Calu3 (cell line): ENCODE data around the gene CHST8. TPM values are rescaled to one million over a fixed set of nuclear protein-coding genes. Genes with fewer than 3 reads are reported as not detected.

ENCODE experiments used
- BruUV-seq: library from RNA; stranded (reverse); fragments of 400-500 nt; replicated peaks from 2 replicates; lab custom pipeline; 2021; lab: Mats Ljungman, UMichigan
- CTCF ChIA-PET: fragments of 300-600 bp; sonication (Branson Sonifier 250); formaldehyde crosslinking; loops from one replicate; lab custom pipeline; 2022; ENCODE audit warnings: antibody characterized with exemption; lab: Charles Lee
- DNase-seq: peaks from one replicate; pipeline ENCODE4 v3.0.0; 2022
- H3K27ac Mint-ChIP-seq: one replicate; pipeline ENCODE4 v1.8.0; 2022; ENCODE audit warnings: mixed read lengths; ENCODE audit not compliant: unreplicated experiment
- H3K27me3 Mint-ChIP-seq: one replicate; pipeline ENCODE4 v1.8.0; 2022; ENCODE audit warnings: mixed read lengths; ENCODE audit not compliant: unreplicated experiment
- H3K36me3 Mint-ChIP-seq: one replicate; pipeline ENCODE4 v1.8.0; 2022; ENCODE audit warnings: mild to moderate bottlenecking, moderate library complexity, mixed read lengths; ENCODE audit not compliant: insufficient read depth, unreplicated experiment
- H3K4me1 Mint-ChIP-seq: one replicate; pipeline ENCODE4 v1.8.0; 2022; ENCODE audit warnings: mild to moderate bottlenecking, low read depth, mixed read lengths; ENCODE audit not compliant: unreplicated experiment
- H3K4me3 Mint-ChIP-seq: one replicate; pipeline ENCODE4 v1.8.0; 2022; ENCODE audit warnings: mild to moderate bottlenecking, low read depth, moderate library complexity, mixed read lengths; ENCODE audit not compliant: unreplicated experiment
- H3K9me3 Mint-ChIP-seq: one replicate; pipeline ENCODE4 v1.8.0; 2022; ENCODE audit warnings: low read depth, mixed read lengths; ENCODE audit not compliant: unreplicated experiment
- intact Hi-C: fragments of 100-400 bp; cut with micrococcal nuclease; formaldehyde crosslinking; loops from one replicate; pipeline ENCODE4 v1.10.0; 2022; ENCODE audit not compliant: unreplicated experiment
- total RNA-seq: library from RNA; stranded (reverse); gene quantifications from 2 replicates; pipeline ENCODE4 v1.2.3, GENCODE V29; 2022
- TF ChIP-seq, protein P1 (sequence below): fragments of 200-600 bp; IDR thresholded peaks from one replicate; pipeline ENCODE4 v1.8.0; 2022; ENCODE audit warnings: antibody characterized with exemption; ENCODE audit not compliant: unreplicated experiment

Gene CHST8
- total RNA-seq, 1 experiment from 2014 or later, result not detected

- Mint-ChIP-seq H3K9me3 (no peaks in the 10 kb centered on the region), H3K4me1 (no peaks in the 10 kb centered on the region), H3K27ac (no peak overlapping the region), H3K4me3 (no peak overlapping the region), H3K36me3 (no peaks in the 10 kb centered on the region), H3K27me3 (peaks cover 91% of the 10 kb centered on the region)
- CTCF ChIA-PET, result interaction anchor here (0.6 kb wide), 1 partner anchor 1272 kb away, joined by 5 read pairs; no protein-coding TSS in a partner anchor
- no TSS peak for BruUV-seq
- TF ChIP-seq, protein P1, sequence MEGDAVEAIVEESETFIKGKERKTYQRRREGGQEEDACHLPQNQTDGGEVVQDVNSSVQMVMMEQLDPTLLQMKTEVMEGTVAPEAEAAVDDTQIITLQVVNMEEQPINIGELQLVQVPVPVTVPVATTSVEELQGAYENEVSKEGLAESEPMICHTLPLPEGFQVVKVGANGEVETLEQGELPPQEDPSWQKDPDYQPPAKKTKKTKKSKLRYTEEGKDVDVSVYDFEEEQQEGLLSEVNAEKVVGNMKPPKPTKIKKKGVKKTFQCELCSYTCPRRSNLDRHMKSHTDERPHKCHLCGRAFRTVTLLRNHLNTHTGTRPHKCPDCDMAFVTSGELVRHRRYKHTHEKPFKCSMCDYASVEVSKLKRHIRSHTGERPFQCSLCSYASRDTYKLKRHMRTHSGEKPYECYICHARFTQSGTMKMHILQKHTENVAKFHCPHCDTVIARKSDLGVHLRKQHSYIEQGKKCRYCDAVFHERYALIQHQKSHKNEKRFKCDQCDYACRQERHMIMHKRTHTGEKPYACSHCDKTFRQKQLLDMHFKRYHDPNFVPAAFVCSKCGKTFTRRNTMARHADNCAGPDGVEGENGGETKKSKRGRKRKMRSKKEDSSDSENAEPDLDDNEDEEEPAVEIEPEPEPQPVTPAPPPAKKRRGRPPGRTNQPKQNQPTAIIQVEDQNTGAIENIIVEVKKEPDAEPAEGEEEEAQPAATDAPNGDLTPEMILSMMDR, result no peak
- intact Hi-C loops, result no loop called here
- DNase-seq, result no peak
These were observed 57.2 kb downstream of the CHST8 start for GRCh38 chr19:33678796-33679585.

DNA sequence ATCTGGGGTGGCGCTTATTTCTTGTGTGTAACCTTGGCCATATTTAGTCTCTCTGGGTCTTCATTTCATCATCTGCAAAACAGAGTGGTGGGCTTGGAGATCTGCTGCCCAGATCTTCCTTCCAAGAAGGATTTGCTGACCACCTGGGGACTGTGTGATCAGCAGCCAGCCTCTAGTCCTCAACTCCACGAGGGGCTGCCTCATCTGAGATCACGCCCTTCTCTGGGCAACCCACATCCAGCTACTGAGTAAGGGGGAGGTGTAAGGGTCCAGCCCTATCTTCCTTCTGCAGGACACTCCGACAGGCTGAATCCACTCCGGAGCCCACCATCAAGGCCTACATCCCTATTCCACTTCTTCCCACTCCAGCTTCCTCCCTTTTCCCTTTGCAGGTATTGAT, 57.9 kb downstream of the CHST8 start:
- Mint-ChIP-seq H3K4me3 (no peak overlapping the region), H3K36me3 (no peaks in the 10 kb centered on the region), H3K27ac (no peak overlapping the region), H3K4me1 (no peaks in the 10 kb centered on the region), H3K27me3 (peaks cover 91% of the 10 kb centered on the region), H3K9me3 (no peaks in the 10 kb centered on the region)
- DNase-seq, result no peak
- no TSS peak for BruUV-seq
- CTCF ChIA-PET, result no interaction called here
- TF ChIP-seq, protein P1, result no peak
- intact Hi-C loops, result no loop called here

- peaks cover 93% of the 10 kb centered on the region for H3K27me3 Mint-ChIP-seq
- CTCF ChIA-PET, result no interaction called here
These were observed 59.4 kb downstream of the CHST8 start for GRCh38 chr19:33681081-33681680.

GRCh38 chr19:33683881-33684537, 62.3 kb downstream of the CHST8 start:
- no peaks in the 10 kb centered on the region for H3K4me1 Mint-ChIP-seq
- DNase-seq, result peak; percentile 49
- no peak overlapping the region for H3K27ac Mint-ChIP-seq
- H3K4me3 Mint-ChIP-seq, result no peak overlapping the region
- no peaks in the 10 kb centered on the region for H3K36me3 Mint-ChIP-seq
- TF ChIP-seq, protein P1, result no peak
- H3K27me3 Mint-ChIP-seq, result peaks cover 96% of the 10 kb centered on the region
- intact Hi-C loops, result no loop called here
- CTCF ChIA-PET, result no interaction called here
- H3K9me3 Mint-ChIP-seq, result no peaks in the 10 kb centered on the region
- no TSS peak for BruUV-seq

More at GRCh38 chr19:33681081-33681680, 59.4 kb downstream of the CHST8 start:
- H3K36me3 Mint-ChIP-seq, result no peaks in the 10 kb centered on the region
- H3K4me1 Mint-ChIP-seq, result no peaks in the 10 kb centered on the region
- DNase-seq, result no peak
- BruUV-seq, result no TSS peak
- intact Hi-C loops, result no loop called here
- TF ChIP-seq, protein P1, result no peak
- H3K4me3 Mint-ChIP-seq, result no peak overlapping the region
- H3K27ac Mint-ChIP-seq, result no peak overlapping the region
- no peaks in the 10 kb centered on the region for H3K9me3 Mint-ChIP-seq
